Gastroesophageal sphincter (tissue), 3 donors: Measurements from ENCODE around the gene CSNK2B.

ENCODE experiments used
- CTCF ChIP-seq, 4 experiments: fragments of 200-600 bp in 2 of 4; fragments of 450-650 bp in 2 of 4; sonication (generic) in 1 of 4; IDR thresholded peaks; one replicate each; pipeline ENCODE4 v1.5.1; 2017 to 2019; ENCODE audit warnings: antibody characterized with exemption in 4 of 4, mild to moderate bottlenecking in 2 of 4, moderate library complexity in 2 of 4
- EP300 ChIP-seq: sonication (generic); formaldehyde crosslinking; IDR thresholded peaks from one replicate; pipeline ENCODE4 v1.6.1; 2017; ENCODE audit warnings: antibody characterized with exemption, mild to moderate bottlenecking
- POLR2A ChIP-seq, 2 donors: fragments of 450-650 bp; IDR thresholded peaks; one replicate each; pipeline ENCODE4 v1.6.1; 2017; ENCODE audit warnings: antibody characterized with exemption in 2 of 2, mild to moderate bottlenecking in 2 of 2, moderate library complexity in 1 of 2

GRCh38 chr6:31654574-31655348 lies 11.1 kb upstream of the CSNK2B start:
- TF ChIP-seq EP300 (no peak), CTCF (IDR thresholded peaks at IDR 0.05) (no peak), POLR2A (IDR thresholded peaks at IDR 0.05) (no peak)
